Measurements from ENCODE around the gene SERHL2.

DNA sequence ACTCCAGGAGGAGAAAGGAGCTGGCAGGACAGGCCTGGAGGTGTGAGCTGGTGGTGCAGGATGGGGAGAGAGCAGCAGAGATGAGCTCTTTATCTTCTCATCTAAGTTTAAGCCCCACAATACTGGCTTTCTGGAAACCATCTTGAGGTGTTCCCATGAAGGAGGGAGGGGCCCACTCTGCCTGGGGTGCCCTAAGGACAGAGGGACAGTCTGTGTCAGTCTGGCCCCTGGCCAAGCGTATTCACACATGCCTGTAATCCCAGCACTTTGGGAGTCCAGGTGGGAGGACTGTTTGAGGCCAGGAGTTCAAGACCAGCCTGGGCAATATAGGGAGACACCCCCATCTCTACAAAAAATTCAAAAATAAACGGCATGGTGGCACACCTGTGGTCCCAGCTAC, 8.9 kb downstream of the SERHL2 start:
- TF ChIP-seq, protein P1, sequence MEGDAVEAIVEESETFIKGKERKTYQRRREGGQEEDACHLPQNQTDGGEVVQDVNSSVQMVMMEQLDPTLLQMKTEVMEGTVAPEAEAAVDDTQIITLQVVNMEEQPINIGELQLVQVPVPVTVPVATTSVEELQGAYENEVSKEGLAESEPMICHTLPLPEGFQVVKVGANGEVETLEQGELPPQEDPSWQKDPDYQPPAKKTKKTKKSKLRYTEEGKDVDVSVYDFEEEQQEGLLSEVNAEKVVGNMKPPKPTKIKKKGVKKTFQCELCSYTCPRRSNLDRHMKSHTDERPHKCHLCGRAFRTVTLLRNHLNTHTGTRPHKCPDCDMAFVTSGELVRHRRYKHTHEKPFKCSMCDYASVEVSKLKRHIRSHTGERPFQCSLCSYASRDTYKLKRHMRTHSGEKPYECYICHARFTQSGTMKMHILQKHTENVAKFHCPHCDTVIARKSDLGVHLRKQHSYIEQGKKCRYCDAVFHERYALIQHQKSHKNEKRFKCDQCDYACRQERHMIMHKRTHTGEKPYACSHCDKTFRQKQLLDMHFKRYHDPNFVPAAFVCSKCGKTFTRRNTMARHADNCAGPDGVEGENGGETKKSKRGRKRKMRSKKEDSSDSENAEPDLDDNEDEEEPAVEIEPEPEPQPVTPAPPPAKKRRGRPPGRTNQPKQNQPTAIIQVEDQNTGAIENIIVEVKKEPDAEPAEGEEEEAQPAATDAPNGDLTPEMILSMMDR (IDR thresholded peaks at IDR 0.05 in 4 of 5, conservative IDR thresholded peaks at IDR 0.05 in 1 of 5) = no peak
- TF ChIP-seq POLR2A (IDR thresholded peaks at IDR 0.05) = no peak
